BJ (cell line): ENCODE data around the gene AGAP1. TPM values are rescaled to one million over a fixed set of nuclear protein-coding genes. Genes with fewer than 3 reads are reported as not detected.

Source experiments
- CTCF ChIA-PET: fragments of 350-600 bp; formaldehyde crosslinking; extraction: SDS; loops from one replicate; lab custom pipeline; 2021; ENCODE audit warnings: antibody characterized with exemption, inconsistent platforms; lab: Yijun Ruan, JAX
- POLR2A ChIA-PET: fragments of 300-600 bp; sonication (Branson Sonifier 250); formaldehyde crosslinking; extraction: SDS; loops from one replicate; lab custom pipeline; 2021; ENCODE audit warnings: antibody characterized with exemption; lab: Charles Lee
- DNase-seq: peaks from one replicate; pipeline ENCODE4 v3.0.0-alpha.2; 2011; ENCODE audit warnings: low read depth
- H3K27me3 ChIP-seq: 2 replicates; pipeline ENCODE4 v1.6.0; 2011; ENCODE audit warnings: low read length; ENCODE audit not compliant: control insufficient read depth, insufficient read depth
- H3K36me3 ChIP-seq: 2 replicates; pipeline ENCODE4 v1.5.1; 2011; ENCODE audit warnings: low read length; ENCODE audit not compliant: control insufficient read depth, insufficient read depth
- H3K4me3 ChIP-seq: 2 replicates; pipeline ENCODE4 v1.5.1; 2011; ENCODE audit warnings: low read depth, mild to moderate bottlenecking, control low read depth, low read length
- CTCF ChIP-seq: IDR thresholded peaks from 2 replicates; pipeline ENCODE4 v1.5.1; 2011; ENCODE audit warnings: low read depth, mild to moderate bottlenecking, control low read depth, inconsistent platforms, low read length, moderate library complexity; ENCODE audit not compliant: insufficient read depth
- polyA plus RNA-seq: library from polyadenylated mRNA; depleted of rRNA; stranded (reverse); fragments of >200 nt; gene quantifications from 2 replicates; pipeline ENCODE4 v1.2.3, GENCODE V29; 2011

Gene AGAP1
- polyA plus RNA-seq, 1 experiment: 14.9 TPM

GRCh38 chr2:235848055-235848454, 354.2 kb downstream of the AGAP1 start:
- Histone ChIP-seq H3K4me3 (no peak overlapping the region), H3K36me3 (no peaks in the 10 kb centered on the region), H3K27me3 (no peaks in the 10 kb centered on the region)
- no peak for DNase-seq
- CTCF ChIA-PET: no interaction called here
- POLR2A ChIA-PET: no interaction called here
- no peak for TF ChIP-seq CTCF

GRCh38 chr2:235848946-235849345, 355.1 kb downstream of the AGAP1 start:
- TF ChIP-seq CTCF: no peak
- Histone ChIP-seq H3K27me3 (no peaks in the 10 kb centered on the region), H3K36me3 (no peaks in the 10 kb centered on the region), H3K4me3 (no peak overlapping the region)
- ChIA-PET CTCF (no interaction called here), POLR2A (no interaction called here)
- DNase-seq: no peak

- no peak for TF ChIP-seq CTCF
- Histone ChIP-seq H3K27me3 (no peaks in the 10 kb centered on the region), H3K4me3 (no peak overlapping the region), H3K36me3 (peaks cover 1% of the 10 kb centered on the region; the same call in 1 of the 2 replicates)
- CTCF ChIA-PET: no interaction called here
- no peak for DNase-seq
- POLR2A ChIA-PET: no interaction called here
Measured at GRCh38 chr2:235849489-235849888, 355.6 kb downstream of the AGAP1 start.

- POLR2A ChIA-PET: no interaction called here
Measured at GRCh38 chr2:235850289-235850688, 356.4 kb downstream of the AGAP1 start.

GRCh38 chr2:235850771-235851551, 357.1 kb downstream of the AGAP1 start:
- Histone ChIP-seq H3K4me3 (no peak overlapping the region), H3K36me3 (peaks cover 1% of the 10 kb centered on the region; the same call in 1 of the 2 replicates), H3K27me3 (no peaks in the 10 kb centered on the region)
- ChIA-PET CTCF (no interaction called here), POLR2A (no interaction called here)
- DNase-seq: no peak
- no peak for TF ChIP-seq CTCF

More at GRCh38 chr2:235850289-235850688, 356.4 kb downstream of the AGAP1 start:
- H3K4me3 ChIP-seq: no peak overlapping the region
- DNase-seq: no peak
- H3K27me3 ChIP-seq: no peaks in the 10 kb centered on the region
- CTCF ChIA-PET: no interaction called here
- H3K36me3 ChIP-seq: peaks cover 1% of the 10 kb centered on the region; the same call in 1 of the 2 replicates
- TF ChIP-seq CTCF: no peak
